Occipital lobe (tissue), 2 donors: ENCODE results near the gene C1QTNF12. TPM values are rescaled to one million over a fixed set of nuclear protein-coding genes. Genes with fewer than 3 reads are reported as not detected.
A peak's percentile ranks its signal among the peaks of the same experiment; 100 is the strongest.

Source experiments
- DNase-seq: peaks from one replicate; lab custom pipeline; 2025; lab: John Stamatoyannopoulos, UW
- total RNA-seq: library from RNA; depleted of rRNA; stranded (reverse); fragments of >200 nt; gene quantifications from one replicate; pipeline ENCODE4 v1.2.3, GENCODE V29; 2014

C1QTNF12 gene
- total RNA-seq, 1 donor from 2014 or later = not detected

GRCh38 chr1:1282998-1283397 is 36.5 kb upstream of the C1QTNF12 start:
- DNase-seq = no peak

GRCh38 chr1:1281533-1282321 is 35.2 kb upstream of the C1QTNF12 start:
- no peak for DNase-seq

- DNase-seq = no peak
Measured at GRCh38 chr1:1280782-1281481, 34.4 kb upstream of the C1QTNF12 start.

- no peak for DNase-seq
Measured at GRCh38 chr1:1279028-1279427, 32.5 kb upstream of the C1QTNF12 start.

GRCh38 chr1:1278620-1279019 is 32.1 kb upstream of the C1QTNF12 start:
- no peak for DNase-seq

GRCh38 chr1:1275836-1276235 is 29.3 kb upstream of the C1QTNF12 start:
- no peak for DNase-seq

GRCh38 chr1:1274931-1275431 is 28.5 kb upstream of the C1QTNF12 start:
- no peak for DNase-seq

- DNase-seq = no peak
Measured at GRCh38 chr1:1274299-1274930, 27.9 kb upstream of the C1QTNF12 start.

- peak; percentile 93 for DNase-seq
Measured at GRCh38 chr1:1273512-1274298, 27.2 kb upstream of the C1QTNF12 start, which contains the start of gene UBE2J2. TSS of gene UBE2J2 (minus strand) at chr1:1273854. CDS start at chr1:1267992, 5,862 bp downstream.

GRCh38 chr1:1273209-1273511 is 26.6 kb upstream of the C1QTNF12 start:
- DNase-seq = no peak

GRCh38 chr1:1272341-1273208 is 26.1 kb upstream of the C1QTNF12 start:
- no peak for DNase-seq

- DNase-seq = no peak
Measured at GRCh38 chr1:1270813-1271212, 24.3 kb upstream of the C1QTNF12 start.

- DNase-seq = no peak
Measured at GRCh38 chr1:1268284-1268682, 21.8 kb upstream of the C1QTNF12 start.

- DNase-seq = no peak
Measured at GRCh38 chr1:1267488-1268283, 21.2 kb upstream of the C1QTNF12 start.

- no peak for DNase-seq
Measured at GRCh38 chr1:1264868-1265272, 18.3 kb upstream of the C1QTNF12 start.

- DNase-seq = no peak
Measured at GRCh38 chr1:1264026-1264425, 17.5 kb upstream of the C1QTNF12 start.

GRCh38 chr1:1262758-1263157 is 16.2 kb upstream of the C1QTNF12 start:
- DNase-seq = no peak

GRCh38 chr1:1262071-1262470 is 15.5 kb upstream of the C1QTNF12 start:
- no peak for DNase-seq

- DNase-seq = no peak
Measured at GRCh38 chr1:1260843-1261560, 14.5 kb upstream of the C1QTNF12 start.
